ENCODE measurements around the gene ACOXL.

ACOXL gene

GRCh38 chr2:110843496-110843895 is 111.1 kb downstream of the ACOXL start:
- no peak for TF ChIP-seq CTCF (IDR thresholded peaks at IDR 0.05; ENCODE audit: insufficient read depth, low read depth, low read length, missing control alignments)
- no peak for DNase-seq (ENCODE audit: low read depth)
- no peak overlapping the region for H3K4me3 ChIP-seq (ENCODE audit: low read length)

- no peak overlapping the region for H3K4me3 ChIP-seq (ENCODE audit: low read length)
- no peak for TF ChIP-seq CTCF (IDR thresholded peaks at IDR 0.05; ENCODE audit: insufficient read depth, low read depth, low read length, missing control alignments)
- DNase-seq (ENCODE audit: low read depth): no peak
Observed at GRCh38 chr2:110843959-110844510, 111.7 kb downstream of the ACOXL start.

GRCh38 chr2:110847651-110848050 is 115.3 kb downstream of the ACOXL start:
- no peak for TF ChIP-seq CTCF (IDR thresholded peaks at IDR 0.05; ENCODE audit: insufficient read depth, low read depth, low read length, missing control alignments)
- DNase-seq (ENCODE audit: low read depth): no peak
- H3K4me3 ChIP-seq (ENCODE audit: low read length): no peak overlapping the region

- TF ChIP-seq CTCF (IDR thresholded peaks at IDR 0.05; ENCODE audit: insufficient read depth, low read depth, low read length, missing control alignments): no peak
- no peak overlapping the region for H3K4me3 ChIP-seq (ENCODE audit: low read length)
- DNase-seq (ENCODE audit: low read depth): no peak
Observed at GRCh38 chr2:110848071-110848470, 115.7 kb downstream of the ACOXL start.

GRCh38 chr2:110848519-110849030 is 116.2 kb downstream of the ACOXL start:
- TF ChIP-seq CTCF (IDR thresholded peaks at IDR 0.05; ENCODE audit: insufficient read depth, low read depth, low read length, missing control alignments): no peak
- no peak for DNase-seq (ENCODE audit: low read depth)
- no peak overlapping the region for H3K4me3 ChIP-seq (ENCODE audit: low read length)

- TF ChIP-seq CTCF (IDR thresholded peaks at IDR 0.05; ENCODE audit: insufficient read depth, low read depth, low read length, missing control alignments): no peak
- no peak for DNase-seq (ENCODE audit: low read depth)
- H3K4me3 ChIP-seq (ENCODE audit: low read length): no peak overlapping the region
Observed at GRCh38 chr2:110851531-110851930, 119.2 kb downstream of the ACOXL start.

GRCh38 chr2:110852051-110852450 is 119.7 kb downstream of the ACOXL start:
- TF ChIP-seq CTCF (IDR thresholded peaks at IDR 0.05; ENCODE audit: insufficient read depth, low read depth, low read length, missing control alignments): no peak
- no peak overlapping the region for H3K4me3 ChIP-seq (ENCODE audit: low read length)
- no peak for DNase-seq (ENCODE audit: low read depth)

All from epithelial cell of esophagus (primary cell).